NCI-H1694 treated with DMSO at 0.1 percent for 48 hours (cell line): Measurements from ENCODE around the gene GGACT.
"Not testable (repeated sequence)": the region's sequence is repeated elsewhere in the genome, so short reads cannot be mapped to it uniquely, and the experiment has no call there.

ENCODE experiments used
- DNase-seq: peaks from one replicate; lab custom pipeline; 2025; lab: John Stamatoyannopoulos, UW

GGACT gene

DNA sequence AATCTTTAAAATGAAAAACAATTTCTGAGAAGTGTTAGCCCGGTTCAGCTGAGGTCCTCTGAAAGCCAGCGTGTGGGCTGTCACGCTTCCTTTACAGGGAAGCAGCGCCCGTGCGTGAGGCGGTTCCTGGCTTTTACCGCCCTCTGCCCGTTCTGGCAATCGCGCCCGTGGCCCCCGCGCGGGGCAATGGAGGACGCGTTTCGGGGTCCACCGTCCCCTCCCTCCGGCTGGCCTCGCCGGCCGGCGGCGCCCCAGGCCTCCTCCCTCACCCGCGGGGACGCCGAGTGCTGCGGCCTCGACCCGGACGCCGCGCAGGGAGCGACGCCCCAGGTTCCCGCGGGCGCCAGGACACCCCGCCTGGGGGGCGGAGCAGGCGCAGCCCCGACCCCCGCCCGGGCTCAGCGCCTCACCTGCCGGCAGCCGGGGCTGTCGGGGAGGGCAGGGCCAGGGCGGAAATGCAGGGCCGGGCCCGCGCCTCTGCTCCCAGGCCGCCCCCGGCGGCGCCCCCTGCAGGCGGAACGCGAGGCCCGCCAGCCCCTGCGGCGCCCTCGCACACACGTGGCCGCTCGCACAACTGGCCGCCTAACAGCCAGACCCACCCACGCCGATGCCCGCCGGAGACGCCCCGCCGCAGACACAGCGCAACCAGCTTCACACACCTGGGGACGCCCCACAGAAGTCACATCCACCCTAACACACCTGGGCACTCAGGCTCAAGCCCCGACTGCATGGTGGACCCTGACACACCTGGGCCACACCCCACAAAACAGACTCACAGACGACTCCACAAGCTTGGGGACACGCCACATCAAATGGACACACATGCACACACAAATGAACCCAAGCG, at the start of gene GGACT:
Gene GGACT, minus strand, starts transcription at position 459 of the 847 bp plus-strand sequence. CDS start 56,198 bp downstream, outside the sequence.
- peak; percentile 6 for DNase-seq

DNA sequence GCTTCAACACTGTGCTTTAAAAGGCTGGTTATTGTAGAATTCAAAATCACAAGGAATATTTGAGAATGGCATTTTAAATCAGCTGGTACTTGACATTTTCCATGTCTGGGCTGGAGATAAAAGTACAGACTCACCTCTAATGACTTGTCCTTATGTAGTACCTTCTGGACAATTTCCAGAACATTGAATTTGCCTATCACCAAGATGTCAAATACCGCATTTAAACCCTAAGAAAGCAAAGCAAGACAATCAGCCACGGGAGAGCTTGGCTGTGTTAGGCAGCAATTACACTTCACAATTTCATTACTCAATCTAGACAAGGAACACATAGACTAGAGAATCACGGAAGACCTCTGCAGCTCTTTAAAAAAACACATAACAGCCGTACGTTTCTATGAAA, 49.2 kb upstream of the GGACT start:
- DNase-seq, result no peak

DNA sequence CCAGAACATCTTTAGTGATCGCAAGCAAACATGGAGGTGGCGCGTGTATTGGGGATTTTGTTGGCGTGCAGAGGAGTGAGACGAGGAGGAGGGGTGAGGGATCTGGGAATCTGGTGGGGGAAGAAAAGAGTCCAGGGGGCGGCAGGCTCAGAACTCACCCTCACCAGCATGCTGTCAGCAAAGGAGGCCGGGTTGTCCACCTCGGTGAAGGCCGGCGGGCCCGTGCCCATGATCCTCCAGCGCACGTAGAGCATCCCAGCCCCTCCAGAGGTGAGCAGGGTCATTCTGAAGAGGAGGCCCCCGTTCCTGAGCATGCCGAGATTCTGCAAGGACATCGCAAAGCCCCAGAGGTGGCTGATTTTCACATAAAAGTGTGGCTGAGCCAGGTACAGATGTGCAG, 48.8 kb upstream of the GGACT start:
- DNase-seq, result no peak

DNA sequence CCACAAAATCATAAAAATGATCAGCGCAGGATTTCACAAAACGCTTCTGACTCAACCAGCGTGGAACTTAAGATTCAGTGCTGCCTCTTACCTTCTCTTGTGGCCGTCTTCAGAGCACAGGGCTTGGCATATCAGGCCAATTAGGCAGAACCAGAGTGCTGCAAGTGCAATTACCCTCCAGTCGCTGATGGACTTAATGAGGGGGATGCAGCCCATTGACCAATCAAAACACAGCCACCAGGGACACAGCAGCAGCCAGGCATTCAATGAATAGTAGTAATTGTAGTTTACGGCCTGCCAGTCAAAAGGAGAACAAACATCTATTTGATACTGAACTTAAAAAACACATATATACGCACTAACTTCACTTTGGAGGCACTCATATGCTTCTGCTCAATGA, 47.9 kb upstream of the GGACT start:
- no peak for DNase-seq

DNA sequence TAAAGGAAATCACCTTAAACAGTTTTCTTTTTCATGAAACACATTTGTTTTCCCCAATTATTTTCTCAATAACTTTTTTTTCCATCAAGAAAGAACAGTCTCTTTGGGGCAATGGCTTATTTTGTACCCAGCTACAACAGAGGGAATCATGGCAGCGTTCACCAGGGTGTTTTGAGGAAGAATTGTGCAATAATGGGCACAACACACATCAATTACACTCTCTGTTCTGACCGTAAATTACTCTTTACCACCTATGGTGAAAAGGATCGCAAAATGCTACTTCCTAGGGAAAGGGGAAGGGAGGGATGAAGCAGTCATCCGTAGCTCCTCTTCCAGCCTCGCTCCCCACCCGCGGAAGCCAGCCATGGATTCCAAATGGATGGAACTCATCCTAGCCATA, 47.4 kb upstream of the GGACT start:
- no peak for DNase-seq

DNA sequence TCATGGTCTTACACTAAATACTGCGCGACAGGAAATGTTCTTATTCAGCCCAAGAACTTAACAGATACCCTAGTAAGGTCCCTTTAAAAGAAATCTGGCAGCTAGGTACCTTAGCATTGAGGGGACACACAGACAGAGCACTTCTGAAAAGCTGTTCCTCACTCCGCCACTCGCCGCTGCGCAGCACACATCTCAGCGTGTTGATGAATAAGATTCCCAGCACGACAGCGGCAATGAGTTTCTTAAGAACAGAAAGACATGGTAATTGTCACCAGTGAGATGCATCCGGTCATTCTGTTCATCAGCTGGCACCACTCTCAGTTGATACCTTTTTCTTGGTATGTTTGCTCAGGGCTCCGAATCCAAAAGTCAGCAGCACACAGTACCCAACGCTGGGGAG, 46.1 kb upstream of the GGACT start:
- no peak for DNase-seq

DNA sequence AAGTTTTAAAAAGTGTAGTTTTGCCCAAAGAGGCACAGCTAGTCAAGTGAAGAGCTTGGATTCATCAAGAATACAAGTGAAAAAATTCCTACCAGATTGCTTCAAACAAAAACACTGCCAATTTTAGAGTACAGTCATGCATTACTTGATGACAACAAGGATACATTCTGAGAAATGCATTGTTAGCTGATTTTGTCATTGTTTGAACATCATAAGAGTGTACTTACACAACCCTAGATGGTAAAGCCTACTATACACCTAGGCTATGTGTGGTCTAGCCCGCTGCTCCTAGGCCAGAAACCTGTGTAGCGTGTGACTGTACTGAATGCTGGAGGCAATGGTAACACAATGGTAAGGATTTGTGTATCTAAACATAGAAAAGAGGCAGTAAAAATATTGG, 44.9 kb upstream of the GGACT start:
- DNase-seq, result no peak

DNA sequence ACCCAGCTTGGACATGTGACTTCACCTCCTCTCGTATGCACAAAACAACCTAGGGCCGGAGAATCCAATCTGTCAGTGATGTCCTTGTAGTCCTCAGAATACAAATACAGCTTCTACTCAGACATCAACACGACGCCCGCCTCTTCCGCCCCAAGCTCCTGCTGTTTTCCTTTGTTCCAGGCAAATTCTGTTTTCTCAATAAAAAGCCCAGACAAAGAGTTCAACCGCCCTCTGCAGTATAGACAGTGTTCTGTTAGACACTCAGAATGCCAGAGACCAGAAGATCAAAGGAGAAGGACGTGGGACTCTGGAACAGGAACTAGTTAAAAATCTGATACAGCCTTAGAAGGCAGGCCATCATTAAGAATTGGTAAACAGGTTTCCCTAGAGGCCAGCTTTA, 42.0 kb upstream of the GGACT start:
- no peak for DNase-seq

DNA sequence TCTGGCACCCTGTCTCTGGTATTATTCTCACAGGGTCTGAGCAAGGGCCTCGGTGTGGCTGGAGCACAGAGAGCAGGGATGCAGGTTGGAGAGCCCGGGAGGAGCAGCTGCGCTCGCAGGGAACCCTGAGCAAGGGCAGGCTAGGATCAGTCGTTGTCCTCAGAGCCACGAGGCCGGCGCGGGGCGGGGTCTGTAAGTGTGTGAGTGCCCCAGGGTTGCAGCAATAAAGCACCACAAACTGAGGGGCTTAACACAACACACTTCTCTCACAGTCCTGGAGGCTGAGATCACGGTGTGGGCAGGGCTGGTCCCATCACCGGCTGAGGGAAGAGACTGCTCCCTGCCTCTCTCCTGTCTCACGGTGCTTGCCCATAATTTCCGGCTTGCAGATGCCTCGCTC, 38.5 kb upstream of the GGACT start:
- DNase-seq, result no peak

DNA sequence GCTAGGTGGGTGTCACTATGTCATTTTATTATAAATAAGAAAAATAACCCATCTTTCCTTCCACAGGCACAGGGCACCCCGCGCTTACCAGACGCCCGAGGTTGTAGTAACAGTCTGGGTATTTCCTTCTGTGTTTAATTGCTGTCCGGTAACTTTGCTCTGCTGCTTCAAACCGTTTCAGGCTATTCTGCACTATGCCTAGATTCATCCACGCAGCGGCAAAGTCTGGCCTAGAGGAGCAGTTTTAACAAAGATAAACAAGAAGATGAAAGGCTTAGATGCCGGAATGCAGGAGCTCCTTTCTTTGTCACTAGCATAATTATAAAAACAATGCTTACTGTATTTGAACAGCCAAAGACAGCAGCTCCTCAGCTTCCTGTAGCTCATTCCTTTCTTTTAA, 36.9 kb upstream of the GGACT start:
- DNase-seq, result no peak

DNA sequence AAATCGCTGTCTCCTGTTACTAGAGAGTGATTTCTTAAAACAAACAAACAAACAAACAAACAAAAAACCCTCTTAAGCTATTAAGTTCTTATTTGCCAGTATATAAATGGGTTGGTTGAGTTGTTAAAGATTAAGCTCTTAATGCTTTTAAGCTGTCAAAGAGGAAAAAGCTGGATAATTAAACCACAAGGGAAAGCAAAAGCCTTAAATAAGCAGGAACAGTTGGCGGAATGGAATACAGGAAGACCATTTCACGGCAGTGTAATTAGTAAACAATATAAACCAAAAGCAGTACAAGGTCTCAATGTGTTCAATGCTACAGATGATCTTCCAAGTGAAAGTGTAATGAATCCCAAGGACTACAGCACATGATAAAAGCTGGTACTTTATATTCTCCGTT, 32.2 kb upstream of the GGACT start:
- DNase-seq, result no peak

DNA sequence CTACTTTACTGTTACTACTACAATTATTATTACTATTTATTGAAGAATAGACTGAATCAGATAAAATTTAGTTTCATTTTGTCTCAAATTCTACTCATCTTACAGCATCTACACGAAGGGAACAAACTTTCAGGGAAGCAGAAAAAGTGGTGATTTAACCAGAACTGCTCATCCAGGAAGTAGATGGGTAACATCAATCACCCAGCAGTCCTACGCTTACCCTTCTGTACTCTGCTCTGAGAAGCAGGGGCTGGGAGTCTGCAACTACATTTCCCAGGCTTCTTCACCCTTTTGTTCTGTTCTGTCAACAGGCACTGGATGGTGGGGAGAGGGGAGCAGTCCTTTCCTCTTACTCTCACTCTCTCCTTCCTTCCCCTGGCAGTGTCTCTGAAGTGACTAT, 31.4 kb upstream of the GGACT start:
- DNase-seq, result no peak

DNA sequence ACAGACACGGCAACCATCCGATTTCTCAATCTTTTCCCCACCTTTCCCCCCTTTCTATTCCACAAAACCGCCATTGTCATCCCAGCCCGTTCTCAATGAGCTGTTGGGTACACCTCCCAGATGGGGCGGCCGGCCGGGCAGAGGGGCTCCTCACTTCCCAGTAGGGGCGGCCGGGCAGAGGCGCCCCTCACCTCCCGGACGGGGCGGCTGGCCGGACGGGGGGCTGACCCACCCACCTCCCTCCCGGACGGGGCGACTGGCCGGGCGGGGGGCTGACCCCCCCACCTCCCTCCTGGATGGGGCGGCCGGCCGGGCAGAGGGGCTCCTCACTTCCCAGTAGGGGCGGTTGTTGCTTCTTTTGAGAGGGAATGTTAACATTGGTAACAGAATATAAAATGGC, 30.3 kb upstream of the GGACT start:
- DNase-seq, result not testable (repeated sequence)

DNA sequence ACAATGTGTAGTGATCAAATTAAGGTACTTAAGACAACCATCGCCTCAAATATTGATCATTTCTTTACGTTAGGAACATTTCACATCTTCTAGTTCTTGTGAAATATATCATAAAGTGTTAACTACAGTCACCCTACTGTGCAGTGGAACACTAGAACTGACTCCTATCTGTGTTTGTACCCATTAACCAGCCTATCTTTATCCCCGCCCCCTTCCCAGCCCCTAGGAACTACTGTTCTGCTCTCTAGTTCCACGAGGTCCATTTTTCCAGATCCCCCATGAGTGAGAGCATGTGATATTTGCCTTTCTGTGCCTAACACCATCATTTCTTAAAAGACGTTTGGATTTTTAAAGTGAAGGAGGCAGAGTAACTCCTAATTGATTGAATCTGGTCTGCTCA, 24.4 kb upstream of the GGACT start:
- no peak for DNase-seq

DNA sequence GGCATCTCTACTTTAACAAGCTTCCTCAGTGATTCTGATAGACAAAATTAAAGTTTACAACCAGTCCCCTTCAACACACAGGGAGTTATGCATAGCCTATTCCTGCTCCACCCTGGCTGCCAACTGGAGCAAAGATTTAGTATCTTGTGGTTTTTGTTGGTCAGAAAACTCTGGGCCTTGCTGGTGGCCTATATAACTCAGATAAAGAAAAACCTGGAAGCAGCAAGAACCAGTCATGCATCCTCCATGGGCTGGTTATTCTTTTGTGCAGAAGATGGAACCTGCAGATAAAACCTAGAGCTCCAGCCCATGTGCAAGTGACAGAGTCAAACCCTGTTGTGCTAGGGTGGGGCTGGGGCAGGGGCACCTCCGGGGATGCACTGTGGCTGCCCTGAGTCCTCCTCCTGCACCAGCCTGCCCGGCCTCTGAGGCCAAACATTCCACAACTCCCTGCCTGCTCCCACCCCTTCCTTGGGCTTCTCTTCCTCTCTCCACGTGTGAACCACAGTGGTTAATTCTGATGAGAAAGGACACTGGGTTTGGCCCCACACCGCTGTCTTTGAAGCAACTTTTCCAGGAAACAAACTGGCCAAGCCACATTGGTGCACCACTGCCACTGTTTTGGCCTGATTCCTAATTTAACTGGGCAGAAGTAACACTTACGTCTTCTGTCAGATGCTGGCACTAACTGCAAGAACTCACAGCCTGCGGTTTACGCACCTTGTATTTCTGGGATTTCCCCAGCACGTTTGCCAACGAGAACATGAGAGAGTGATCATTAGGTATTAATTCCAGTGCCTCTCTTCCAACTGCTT, 23.3 kb upstream of the GGACT start:
- no peak for DNase-seq

DNA sequence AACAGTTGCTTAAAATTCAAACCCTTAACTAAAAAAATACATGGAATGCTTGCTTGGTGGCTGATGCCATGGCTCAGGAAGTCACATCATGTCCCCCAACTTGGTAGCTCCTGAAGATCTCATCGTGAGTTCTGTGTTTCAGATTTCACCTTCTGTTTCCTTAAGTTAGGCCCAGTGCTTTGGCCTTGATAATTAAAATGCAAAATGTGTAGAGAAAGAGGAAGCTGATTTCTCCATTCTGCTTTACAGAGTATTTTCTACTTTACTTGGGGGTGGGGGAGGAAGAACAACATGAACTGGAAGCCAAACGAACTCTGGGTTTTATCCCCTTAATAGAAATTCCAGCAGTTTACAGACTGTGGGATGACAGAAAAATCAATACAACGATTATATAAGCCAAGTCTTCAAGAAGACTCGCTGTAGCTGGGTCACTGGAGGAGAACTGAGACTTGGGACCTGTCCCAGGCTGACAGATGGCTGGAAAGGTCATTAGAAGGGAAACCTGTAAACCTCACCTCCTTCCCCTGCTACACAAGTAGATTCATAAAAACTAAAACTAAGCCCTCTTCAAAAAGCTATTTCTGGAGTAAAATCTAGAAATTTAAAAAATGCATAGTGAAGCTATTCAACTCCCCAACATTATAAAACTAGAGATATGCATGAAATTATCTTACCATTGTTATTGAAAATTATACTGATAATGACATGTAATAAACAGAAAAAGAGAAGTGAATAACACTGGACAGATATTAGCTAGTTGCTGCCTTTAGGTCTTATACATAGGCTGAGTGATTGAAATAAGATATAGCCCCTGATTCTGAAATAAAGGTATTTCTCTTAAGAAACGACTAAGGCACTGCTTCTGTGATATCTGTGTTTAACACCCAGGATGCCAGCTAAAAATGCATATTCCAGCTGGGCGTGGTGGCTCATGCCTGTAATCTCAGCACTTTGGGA, 22.1 kb upstream of the GGACT start:
- no peak for DNase-seq

DNA sequence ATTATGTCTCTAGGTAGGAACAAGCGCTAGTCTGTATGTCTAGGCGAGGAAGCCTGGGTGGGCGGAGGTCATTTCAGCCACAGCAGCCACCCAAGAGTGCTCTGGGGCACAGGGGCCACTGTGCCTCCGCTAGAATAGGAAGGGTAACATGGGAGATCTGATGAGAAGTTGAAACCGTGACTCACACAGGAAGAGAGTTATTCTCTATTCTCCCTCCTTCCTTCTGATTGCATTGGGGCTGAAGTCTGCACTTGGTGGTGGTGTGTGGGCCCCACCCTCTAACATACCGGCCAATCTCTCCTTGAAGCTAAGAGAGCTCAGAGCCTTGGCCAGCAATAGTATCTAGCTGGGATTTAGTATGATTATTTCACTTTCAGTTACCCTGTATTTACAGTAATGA, 20.3 kb upstream of the GGACT start:
- DNase-seq, result no peak

DNA sequence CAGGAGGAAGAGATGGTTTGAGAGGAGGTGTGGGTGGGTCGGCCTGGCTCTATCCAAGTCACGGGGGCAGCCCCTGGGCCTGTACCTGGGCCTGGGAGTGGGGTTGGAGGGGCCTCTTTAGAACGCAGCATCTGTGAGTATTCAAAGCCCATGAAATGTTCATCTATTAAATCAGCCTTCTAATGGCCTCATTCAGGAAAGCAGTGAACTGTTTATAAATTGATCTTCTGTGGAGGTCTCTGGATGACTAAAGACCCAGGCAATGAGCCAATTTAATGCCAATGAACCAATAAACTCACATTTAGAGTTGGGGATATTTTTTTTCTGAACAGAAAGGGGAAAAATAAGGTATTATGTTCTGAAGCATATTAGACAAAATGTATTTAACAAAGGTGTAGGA, 19.9 kb upstream of the GGACT start:
- DNase-seq, result no peak

DNA sequence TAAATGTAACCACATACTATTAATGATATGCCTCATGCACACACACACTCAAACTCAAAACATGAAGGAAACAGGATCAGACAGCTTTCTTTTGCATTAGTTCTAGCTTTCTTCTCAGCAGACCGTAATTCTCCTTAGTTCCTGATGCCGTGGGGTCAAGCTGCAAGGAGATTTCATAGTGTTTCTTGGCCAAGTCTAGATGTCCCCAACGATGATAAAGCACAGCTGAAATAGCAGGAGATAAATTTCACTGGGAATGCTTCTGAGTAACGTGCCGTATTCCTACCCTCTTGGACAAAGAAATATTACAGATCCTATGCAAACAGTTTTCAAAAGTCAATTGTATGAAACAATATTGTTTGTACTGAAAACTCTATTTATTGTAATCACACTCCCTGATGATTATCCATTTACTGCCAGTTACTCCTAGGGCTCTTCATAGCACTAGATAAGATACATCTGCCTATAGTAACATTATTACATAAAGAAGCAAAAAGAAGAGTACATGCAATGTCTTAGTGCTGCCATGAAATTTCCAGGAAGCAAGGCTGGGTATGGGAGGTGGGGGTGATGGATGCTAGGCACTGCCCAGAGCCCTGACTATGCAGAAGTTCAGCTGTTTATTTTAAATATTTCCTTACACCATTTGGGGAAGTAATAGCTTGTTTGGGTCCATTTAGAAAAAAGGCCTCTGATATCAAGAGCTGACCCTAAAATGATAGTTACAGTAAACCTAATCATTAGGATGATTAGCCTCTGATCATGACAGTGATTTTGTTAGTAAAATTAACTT, 16.5 kb upstream of the GGACT start:
- DNase-seq, result no peak

DNA sequence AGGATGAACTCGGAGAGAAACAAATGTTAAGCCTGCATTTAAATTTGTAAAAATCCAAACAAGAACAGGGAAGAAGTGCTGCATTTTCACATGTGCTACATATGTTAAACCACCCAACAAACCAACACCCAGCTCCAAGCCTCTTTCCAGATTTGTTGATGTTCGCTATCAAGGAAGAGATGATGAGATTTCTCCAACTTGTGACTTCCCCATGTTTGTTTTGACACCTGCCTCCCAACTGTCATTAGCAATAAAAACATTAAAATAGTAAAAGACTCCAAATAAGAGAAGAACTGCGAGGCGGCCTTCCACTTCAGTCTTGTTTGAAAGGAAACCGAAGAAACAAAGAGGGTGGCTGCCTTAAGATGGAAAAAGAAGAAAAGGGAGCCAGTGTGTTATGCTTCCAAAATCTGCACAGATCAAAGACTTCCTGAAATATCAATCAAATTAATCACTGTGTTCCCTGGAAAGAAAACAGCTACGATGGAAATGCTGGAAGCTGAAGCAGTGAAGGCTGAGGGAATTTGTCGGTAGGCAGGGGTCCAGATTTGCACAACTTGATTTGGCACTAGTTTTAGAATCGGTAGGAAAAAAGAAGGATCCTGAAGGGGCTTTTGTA, 14.0 kb upstream of the GGACT start:
- no peak for DNase-seq

DNA sequence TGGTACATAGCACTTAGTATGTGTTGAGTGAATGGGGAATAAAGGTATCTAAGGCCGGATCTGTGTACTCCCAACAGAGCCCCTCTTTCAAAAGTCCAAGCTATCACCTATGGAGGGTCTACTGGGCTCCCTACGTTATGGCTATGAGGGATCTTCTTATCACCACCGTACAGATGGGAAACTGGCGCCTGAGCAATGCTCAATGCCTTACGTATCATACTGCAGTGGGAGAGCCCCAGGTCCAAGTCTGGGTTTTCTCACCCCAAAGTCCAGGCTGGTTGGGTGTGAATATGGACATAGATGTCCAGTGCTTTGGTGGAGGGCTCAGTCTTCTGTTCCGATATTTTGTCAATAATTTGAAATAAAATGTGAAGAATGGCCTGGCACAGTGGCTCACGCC, 13.1 kb upstream of the GGACT start:
- no peak for DNase-seq
